ENCODE results near the gene DBX2. TPM values are rescaled to one million over a fixed set of nuclear protein-coding genes. Genes with fewer than 3 reads are reported as not detected.

Gene DBX2
- total and polyA plus RNA-seq, 2 of the 4 experiments (the other 2 are of a cell fraction) = not detected

GRCh38 chr12:45040977-45041376 lies 9.9 kb downstream of the DBX2 start (continued):
- no peak for TF ChIP-seq CTCF (conservative IDR thresholded peaks at IDR 0.05; ENCODE audit: low read depth, low read length)

DNA sequence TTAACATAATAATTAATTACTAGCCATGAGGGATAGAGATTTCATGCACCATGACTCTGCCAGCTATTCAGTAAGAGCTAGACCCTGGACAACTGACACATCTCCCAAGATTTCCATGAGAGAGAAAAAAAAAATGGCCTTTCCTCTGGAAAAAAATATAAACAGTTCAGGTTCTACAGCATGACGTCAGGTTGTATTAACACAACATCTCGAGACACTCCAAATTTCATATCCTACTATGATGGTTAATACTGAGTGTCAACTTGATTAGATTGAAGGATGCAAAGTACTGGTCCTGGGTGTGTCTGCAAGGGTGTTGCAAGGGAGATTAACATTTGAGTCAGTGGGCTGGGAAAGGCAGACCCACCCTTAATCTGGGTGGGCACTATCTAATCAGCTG lies 11.1 kb downstream of the DBX2 start:
- no peak overlapping the region for H2BK15ac ChIP-seq (ENCODE audit: low read depth, low read length)
- TF ChIP-seq SMC3 (IDR thresholded peaks at IDR 0.05; ENCODE audit: low read depth, low read length) = no peak
- TF ChIP-seq RFX5 (IDR thresholded peaks at IDR 0.05; ENCODE audit: low read depth, low read length) = no peak
- TF ChIP-seq CHD1 (IDR thresholded peaks at IDR 0.05; ENCODE audit: low read depth, low read length) = no peak
- H4K5ac ChIP-seq (ENCODE audit: low read depth, low read length) = no peak overlapping the region
- ATAC-seq (ENCODE audit: low read depth) (no peak), DNase-seq (no peak)
- no peak overlapping the region for H2AK9ac ChIP-seq (replicated peaks; ENCODE audit: low read depth, low read length, poor library complexity)
- no CpG with 5 or more reads among the region's 2 CpGs for WGBS, 2 experiments (ENCODE audit: extremely low coverage in 2 of 2, insufficient read length in 1 of 2)
- H3K9ac ChIP-seq (ENCODE audit: low read depth, low read length) = no peak overlapping the region
- H3K14ac ChIP-seq (replicated peaks; ENCODE audit: low read depth, low read length) = no peak overlapping the region
- H3K4ac ChIP-seq (ENCODE audit: low read depth, low read length) = no peak overlapping the region
- H3K4me2 ChIP-seq (ENCODE audit: low read depth, low read length) = no peak overlapping the region
- no peak overlapping the region for H2BK120ac ChIP-seq (ENCODE audit: low read depth, low read length)
- intact Hi-C loops (cut with micrococcal nuclease) (loop anchor here (10.0 kb wide), 1 partner anchor 65 kb away; no protein-coding TSS in a partner anchor), in situ Hi-C loops (cut with MboI; ENCODE audit: low sequenced_read_pairs) (no loop called here), dilution Hi-C loops (cut with HindIII; ENCODE audit: low sequenced_read_pairs, unreplicated experiment) (no loop called here)
- H4K20me1 ChIP-seq (ENCODE audit: insufficient read depth, low read length) = no peaks in the 10 kb centered on the region
- no peak overlapping the region for H2BK5ac ChIP-seq (ENCODE audit: low read depth, low read length, poor library complexity, severe bottlenecking)
- H2AFZ ChIP-seq (replicated peaks; ENCODE audit: low read length, poor library complexity) = no peak overlapping the region
- BruUV-seq (replicated peaks) = no TSS peak
- H4K91ac ChIP-seq (ENCODE audit: insufficient read depth, low read depth, low read length) = no peak overlapping the region
- H3K9me1 ChIP-seq (ENCODE audit: insufficient read depth, low read length) = no peaks in the 10 kb centered on the region
- H2BK20ac ChIP-seq (ENCODE audit: low read depth, low read length) = no peak overlapping the region
- ChIA-PET POLR2A (ENCODE audit: unreplicated experiment) (no interaction called here), CTCF (no interaction called here)
- no peak overlapping the region for H3K4me3 ChIP-seq (ENCODE audit: insufficient read depth, low read depth, low read length)
- H3K27me3 ChIP-seq (ENCODE audit: control insufficient read depth, insufficient read depth, low read length) = no peaks in the 10 kb centered on the region; the same call in 1 of the 2 replicates
- H3K23ac ChIP-seq (ENCODE audit: low read depth, low read length) = no peak overlapping the region
- no peak overlapping the region for H3K18ac ChIP-seq (ENCODE audit: low read depth, low read length)
- H3K56ac ChIP-seq (ENCODE audit: extremely low read depth, insufficient read depth, low read length) = no peak overlapping the region
- no peaks in the 10 kb centered on the region for H3K9me3 ChIP-seq (ENCODE audit: control insufficient read depth, insufficient read depth, low read length)
- H2AK5ac ChIP-seq (ENCODE audit: low read depth, low read length) = no peak overlapping the region
- no peaks in the 10 kb centered on the region for H3K36me3 ChIP-seq (ENCODE audit: control insufficient read depth, insufficient read depth, low read length)
- H4K8ac ChIP-seq (ENCODE audit: low read depth in 2 of 2, low read length in 2 of 2) = no peak overlapping the region
- H3K79me1 ChIP-seq (ENCODE audit: low read depth in 1 of 2, low read length in 2 of 2) = no peaks in the 10 kb centered on the region
- no peak overlapping the region for H3K27ac ChIP-seq (ENCODE audit: insufficient read depth, low read length)
- no peaks in the 10 kb centered on the region for H3K4me1 ChIP-seq (ENCODE audit: control insufficient read depth, insufficient read depth, low read length)

Measured in IMR-90 (cell line).